Measurements from ENCODE around the gene TTC12.

DNA sequence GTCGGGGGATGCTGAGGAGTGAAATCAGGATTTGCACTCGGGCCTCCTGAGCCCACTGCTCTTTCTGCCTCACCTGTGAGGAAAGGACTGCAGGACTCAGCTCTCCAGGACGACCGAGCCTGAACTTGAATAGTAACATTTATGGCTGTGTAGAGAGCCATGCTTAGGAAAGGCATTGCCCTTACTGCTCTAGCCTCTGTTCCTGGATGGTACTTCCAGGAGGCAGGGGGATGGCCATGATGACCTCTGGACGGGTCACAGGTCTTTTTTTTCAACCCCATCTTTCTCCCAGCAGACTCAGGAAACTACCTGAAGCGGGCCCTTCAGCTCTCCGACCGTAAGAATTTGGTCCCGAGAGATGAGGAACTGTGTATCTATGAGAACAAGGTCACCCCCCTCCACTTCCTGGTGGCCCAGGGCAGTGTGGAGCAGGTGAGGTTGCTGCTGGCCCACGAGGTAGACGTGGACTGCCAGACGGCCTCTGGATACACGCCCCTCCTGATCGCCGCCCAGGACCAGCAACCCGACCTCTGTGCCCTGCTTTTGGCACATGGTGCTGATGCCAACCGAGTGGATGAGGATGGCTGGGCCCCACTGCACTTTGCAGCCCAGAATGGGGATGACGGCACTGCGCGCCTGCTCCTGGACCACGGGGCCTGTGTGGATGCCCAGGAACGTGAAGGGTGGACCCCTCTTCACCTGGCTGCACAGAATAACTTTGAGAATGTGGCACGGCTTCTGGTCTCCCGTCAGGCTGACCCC lies 84.5 kb downstream of the TTC12 start:
- TF ChIP-seq CTCF (IDR thresholded peaks at IDR 0.05) (no peak), CHD2 (IDR thresholded peaks at IDR 0.05; ENCODE audit: low read length, partially characterized antibody) (no peak), POLR2AphosphoS5 (IDR thresholded peaks at IDR 0.05; ENCODE audit: low read depth, low read length) (no peak), YY1 (IDR thresholded peaks at IDR 0.05; ENCODE audit: low read depth) (no peak), TAF1 (IDR thresholded peaks at IDR 0.05; ENCODE audit: borderline replicate concordance, low read depth, low read length) (no peak), RXRA (IDR thresholded peaks at IDR 0.05; ENCODE audit: borderline replicate concordance, low read depth) (no peak), MEF2A (IDR thresholded peaks at IDR 0.05; ENCODE audit: borderline replicate concordance, low read depth) (no peak), FOXJ3 (CRISPR knock-in tag; IDR thresholded peaks at IDR 0.05) (no peak), SMC3 (IDR thresholded peaks at IDR 0.05; ENCODE audit: low read depth, low read length) (no peak), USF1 (IDR thresholded peaks at IDR 0.05; ENCODE audit: borderline replicate concordance, low read depth) (no peak)
- TF ChIP-seq, protein P1, sequence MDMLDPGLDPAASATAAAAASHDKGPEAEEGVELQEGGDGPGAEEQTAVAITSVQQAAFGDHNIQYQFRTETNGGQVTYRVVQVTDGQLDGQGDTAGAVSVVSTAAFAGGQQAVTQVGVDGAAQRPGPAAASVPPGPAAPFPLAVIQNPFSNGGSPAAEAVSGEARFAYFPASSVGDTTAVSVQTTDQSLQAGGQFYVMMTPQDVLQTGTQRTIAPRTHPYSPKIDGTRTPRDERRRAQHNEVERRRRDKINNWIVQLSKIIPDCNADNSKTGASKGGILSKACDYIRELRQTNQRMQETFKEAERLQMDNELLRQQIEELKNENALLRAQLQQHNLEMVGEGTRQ (IDR thresholded peaks at IDR 0.05; ENCODE audit: borderline replicate concordance, low read depth, low read length), result no peak
- TF ChIP-seq, protein P2, sequence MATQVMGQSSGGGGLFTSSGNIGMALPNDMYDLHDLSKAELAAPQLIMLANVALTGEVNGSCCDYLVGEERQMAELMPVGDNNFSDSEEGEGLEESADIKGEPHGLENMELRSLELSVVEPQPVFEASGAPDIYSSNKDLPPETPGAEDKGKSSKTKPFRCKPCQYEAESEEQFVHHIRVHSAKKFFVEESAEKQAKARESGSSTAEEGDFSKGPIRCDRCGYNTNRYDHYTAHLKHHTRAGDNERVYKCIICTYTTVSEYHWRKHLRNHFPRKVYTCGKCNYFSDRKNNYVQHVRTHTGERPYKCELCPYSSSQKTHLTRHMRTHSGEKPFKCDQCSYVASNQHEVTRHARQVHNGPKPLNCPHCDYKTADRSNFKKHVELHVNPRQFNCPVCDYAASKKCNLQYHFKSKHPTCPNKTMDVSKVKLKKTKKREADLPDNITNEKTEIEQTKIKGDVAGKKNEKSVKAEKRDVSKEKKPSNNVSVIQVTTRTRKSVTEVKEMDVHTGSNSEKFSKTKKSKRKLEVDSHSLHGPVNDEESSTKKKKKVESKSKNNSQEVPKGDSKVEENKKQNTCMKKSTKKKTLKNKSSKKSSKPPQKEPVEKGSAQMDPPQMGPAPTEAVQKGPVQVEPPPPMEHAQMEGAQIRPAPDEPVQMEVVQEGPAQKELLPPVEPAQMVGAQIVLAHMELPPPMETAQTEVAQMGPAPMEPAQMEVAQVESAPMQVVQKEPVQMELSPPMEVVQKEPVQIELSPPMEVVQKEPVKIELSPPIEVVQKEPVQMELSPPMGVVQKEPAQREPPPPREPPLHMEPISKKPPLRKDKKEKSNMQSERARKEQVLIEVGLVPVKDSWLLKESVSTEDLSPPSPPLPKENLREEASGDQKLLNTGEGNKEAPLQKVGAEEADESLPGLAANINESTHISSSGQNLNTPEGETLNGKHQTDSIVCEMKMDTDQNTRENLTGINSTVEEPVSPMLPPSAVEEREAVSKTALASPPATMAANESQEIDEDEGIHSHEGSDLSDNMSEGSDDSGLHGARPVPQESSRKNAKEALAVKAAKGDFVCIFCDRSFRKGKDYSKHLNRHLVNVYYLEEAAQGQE (IDR thresholded peaks at IDR 0.05; ENCODE audit: low read depth, low read length), result no peak
